A172 (cell line): ENCODE data around the gene LTC4S. TPM values are rescaled to one million over a fixed set of nuclear protein-coding genes. Genes with fewer than 3 reads are reported as not detected.

ENCODE experiments used
- total RNA-seq: library from RNA; depleted of rRNA; stranded (reverse); fragments of >200 nt; shearing (Covaris generic); gene quantifications from 2 replicates; pipeline ENCODE4 v1.2.3, GENCODE V29; 2014; rRNA removed

Gene LTC4S
- total RNA-seq, 1 experiment from 2014 or later = 8.6 TPM

Other genes starting within 250 kb of the LTC4S start
- gene RUFY1, start 243.4 kb upstream of the LTC4S start, total RNA-seq = 97.0 and 124 TPM in 2 replicates
- gene HNRNPH1, start 170.3 kb upstream of the LTC4S start, total RNA-seq = 529 and 554 TPM in 2 replicates
- gene CBY3, start 113.0 kb upstream of the LTC4S start, total RNA-seq = not detected in 2 replicates
- 1,115 and 1,359 TPM in 2 replicates for gene CANX, start 95.0 kb upstream of the LTC4S start, total RNA-seq
- 18.1 and 18.9 TPM in 2 replicates for gene MAML1, start 61.2 kb upstream of the LTC4S start, total RNA-seq
- 352 and 377 TPM in 2 replicates for gene MGAT4B, start 12.9 kb downstream of the LTC4S start, total RNA-seq
- 2,241 and 2,527 TPM in 2 replicates for gene SQSTM1, start 26.9 kb downstream of the LTC4S start, total RNA-seq
- 11.9 and 15.9 TPM in 2 replicates for gene MRNIP, start 64.8 kb downstream of the LTC4S start, total RNA-seq
- gene TBC1D9B, start 113.9 kb downstream of the LTC4S start, total RNA-seq = 72.4 and 87.9 TPM in 2 replicates